HG03565 (cell line): ENCODE measurements around the gene PRDM16.
"Not testable (repeated sequence)": the region's sequence is repeated elsewhere in the genome, so short reads cannot be mapped to it uniquely, and the experiment has no call there.

ENCODE experiments used
- ATAC-seq: cut with Tn5 transposase; IDR thresholded peaks from one replicate; pipeline ENCODE4 v1.9.1; 2021; ENCODE audit warnings: mild to moderate bottlenecking, moderate library complexity; ENCODE audit not compliant: unreplicated experiment

The PRDM16 gene

DNA sequence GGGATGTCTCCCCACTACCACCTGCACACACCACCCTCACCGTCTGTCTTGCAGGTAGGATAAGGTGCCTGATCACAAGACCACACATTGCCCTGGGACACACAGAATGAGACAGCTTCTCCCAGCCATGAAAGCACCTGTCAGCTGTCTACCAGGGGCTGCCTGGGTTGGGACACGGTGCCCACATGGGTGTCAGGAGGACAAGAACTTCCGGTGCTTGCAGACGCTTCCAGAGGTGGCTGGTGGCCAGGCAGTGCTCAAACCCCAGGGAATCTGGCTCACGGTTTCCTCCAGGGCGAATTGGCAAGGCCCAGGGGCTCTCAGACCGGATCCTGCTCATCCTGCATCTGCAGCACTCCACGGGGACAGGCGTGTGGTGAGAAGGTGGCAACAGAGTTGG, 202.9 kb downstream of the PRDM16 start:
- ATAC-seq: no peak

DNA sequence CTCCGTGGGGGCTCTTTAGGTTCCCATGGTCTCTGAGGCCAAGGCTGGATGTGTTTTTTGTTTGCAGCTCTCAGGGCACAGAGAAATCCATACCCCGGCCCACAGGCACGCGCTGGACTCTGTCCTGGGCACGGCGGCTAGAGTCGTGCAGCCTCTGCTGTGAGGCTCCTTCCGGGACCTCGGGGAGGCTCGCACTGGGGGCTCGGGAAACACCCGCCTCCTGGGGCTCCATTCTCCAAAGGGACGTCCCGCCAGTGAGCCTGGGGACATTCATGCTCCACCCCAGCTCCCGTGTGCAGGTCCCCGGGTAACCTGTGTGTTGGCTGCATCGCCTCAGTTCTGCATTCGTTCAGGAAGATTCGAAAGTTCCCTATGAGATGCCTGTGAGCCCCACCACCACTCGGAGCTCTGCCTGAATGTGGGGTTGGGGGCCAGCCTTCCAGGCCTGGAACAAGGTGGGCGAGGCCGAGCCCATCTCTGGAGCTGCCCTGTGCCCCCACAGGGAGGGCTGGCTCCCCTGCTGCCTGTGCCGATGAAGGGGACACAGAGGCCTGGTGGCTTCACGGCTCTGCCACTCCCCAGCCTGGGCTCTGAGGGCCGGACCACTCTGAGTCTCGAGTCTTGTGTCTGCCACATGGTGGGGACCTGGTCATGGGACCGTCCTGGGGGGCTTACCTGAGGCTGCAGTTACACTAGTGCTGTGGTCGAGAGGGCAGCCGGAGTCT, 203.5 kb downstream of the PRDM16 start:
- ATAC-seq: no peak

DNA sequence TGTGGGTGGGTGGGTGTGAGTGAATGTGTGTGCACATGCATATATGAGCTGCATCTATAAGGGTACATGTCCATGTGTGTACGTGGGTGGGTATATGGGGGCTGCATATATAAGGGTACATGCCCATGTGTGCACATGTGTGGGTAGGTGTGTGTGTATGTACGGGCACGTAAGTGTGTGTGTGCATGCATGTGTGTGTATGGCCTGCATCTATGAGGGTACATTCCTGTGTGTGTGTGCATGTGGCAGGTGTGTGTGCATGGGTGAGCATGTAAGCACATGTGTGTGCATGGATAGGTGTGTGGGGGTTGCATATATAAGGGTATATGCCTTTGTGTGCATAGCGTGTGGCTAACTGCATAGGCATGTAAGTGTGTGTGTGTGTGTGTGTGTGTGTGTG, 204.4 kb downstream of the PRDM16 start:
- no peak for ATAC-seq

DNA sequence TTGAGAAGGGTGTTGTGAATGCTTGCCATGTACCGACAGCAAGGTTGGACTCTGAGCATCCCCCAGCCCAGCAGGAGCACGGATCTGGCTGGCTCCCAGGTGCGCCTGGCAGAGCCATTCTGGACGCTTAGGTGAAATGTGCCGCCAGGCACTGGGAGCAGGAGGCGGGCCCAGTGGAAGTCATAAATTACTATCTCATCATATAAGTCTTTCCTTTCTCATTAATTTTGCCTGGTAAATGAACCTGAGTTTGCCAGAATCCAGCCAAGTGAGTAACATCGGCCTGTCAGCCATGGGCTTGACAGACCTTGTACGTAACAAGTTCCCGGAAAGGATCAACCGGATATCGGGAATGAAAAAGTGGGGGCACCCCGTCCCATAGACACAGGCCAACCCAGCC, 206.0 kb downstream of the PRDM16 start:
- ATAC-seq: no peak

DNA sequence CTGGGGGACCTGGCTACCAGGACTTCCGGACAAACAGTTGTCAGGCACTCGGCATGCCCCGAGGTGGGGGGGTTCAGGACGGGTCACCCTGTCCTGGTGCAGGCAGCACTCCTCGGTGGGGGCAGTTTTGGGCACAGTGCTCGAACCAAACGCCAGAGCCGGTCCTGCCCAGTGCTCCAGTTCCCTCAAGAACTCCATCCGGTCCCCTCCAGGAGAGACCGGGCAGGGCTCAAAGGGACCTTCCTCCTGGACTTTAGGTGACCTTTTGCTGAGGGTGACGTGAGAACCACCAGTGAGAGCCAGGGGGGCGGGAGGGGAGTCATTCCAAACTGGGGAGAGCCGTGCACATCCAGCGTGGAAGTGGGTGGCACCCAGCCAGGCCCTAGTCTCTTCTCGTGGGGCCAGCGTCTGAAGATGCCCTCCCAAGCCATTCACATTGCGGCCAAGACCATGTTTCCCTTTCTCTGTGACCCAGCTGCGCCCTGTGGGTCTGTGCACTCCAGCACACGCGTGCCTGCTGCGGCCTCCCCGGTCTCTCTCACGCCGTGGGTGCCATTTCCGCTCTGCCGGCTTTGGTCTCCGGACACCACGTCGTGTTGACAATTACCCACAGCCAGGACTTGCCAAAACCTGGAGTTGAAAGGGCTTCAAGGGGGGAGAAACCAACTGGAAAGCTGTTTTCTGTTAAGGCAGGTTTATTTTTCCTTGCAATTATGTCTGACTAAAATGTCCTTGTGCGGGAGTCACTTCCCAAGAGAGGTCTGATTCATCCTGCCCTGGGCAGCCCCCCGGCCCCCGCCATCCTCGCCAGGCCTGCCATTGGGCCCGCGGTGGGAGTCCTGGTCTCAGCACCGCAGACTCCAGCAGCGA, 206.7 kb downstream of the PRDM16 start:
- ATAC-seq: no peak

DNA sequence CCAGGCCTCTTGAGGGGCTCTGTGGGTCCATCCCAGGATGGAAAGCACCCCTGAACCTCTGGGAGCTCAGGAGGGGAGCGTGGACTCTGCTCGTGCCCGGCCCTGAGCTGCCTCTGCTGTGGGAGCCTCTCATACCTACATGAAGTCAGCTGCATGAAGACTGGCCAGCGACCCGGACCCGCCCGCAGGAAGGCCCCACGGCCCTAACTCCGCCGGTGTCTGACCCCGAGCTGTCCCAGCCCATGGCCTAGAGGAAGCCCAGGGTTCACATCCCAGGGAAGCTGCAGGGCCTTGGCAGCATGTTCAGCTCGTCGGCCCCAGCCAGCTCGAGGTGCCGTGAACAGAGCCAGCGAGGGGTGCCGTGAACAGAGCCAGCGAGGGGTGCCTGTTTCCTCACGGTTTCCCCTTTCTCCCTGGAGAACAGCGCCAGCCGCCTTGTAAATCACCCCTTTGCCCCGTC, 207.4 kb downstream of the PRDM16 start:
- ATAC-seq: no peak

DNA sequence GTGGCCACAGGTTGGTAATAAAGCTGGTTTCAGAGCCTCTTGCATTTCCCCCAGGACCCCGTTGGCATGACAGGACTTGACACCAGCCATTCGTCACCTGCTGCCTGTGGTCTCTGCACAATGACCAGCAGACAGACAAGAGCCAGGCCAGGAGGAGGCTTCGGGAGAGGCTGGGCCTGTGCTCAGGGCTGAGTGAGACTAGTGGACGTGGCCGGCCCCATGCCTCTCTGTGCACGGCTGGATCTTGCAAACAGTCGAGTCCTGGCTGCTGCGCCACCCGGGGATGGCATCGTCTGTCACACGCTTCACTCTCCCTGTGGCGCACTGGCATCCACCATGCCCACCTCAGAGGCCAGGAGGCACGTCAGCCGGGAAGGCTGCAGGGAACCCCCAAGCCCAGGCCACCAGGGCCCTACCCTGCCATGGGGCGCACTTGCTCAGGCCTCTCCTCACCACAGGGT, 208.0 kb downstream of the PRDM16 start:
- no peak for ATAC-seq

DNA sequence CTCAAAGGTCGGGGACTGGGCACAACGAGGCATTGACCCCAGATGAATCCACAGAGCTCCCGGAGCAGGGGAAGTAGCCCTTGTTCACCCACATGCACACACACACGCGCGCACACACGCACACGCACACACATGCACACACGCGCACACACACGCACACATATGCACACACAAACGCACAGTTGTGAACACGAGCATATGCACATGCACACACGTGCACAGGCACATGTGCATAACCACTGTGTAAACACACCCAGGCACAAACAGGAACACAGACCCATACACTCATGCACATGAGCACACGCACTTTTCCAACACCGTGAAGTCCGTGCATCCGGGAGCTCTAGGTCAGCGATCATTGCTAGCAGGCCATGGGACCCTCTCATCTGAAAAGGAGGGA, 208.6 kb downstream of the PRDM16 start:
- no peak for ATAC-seq

DNA sequence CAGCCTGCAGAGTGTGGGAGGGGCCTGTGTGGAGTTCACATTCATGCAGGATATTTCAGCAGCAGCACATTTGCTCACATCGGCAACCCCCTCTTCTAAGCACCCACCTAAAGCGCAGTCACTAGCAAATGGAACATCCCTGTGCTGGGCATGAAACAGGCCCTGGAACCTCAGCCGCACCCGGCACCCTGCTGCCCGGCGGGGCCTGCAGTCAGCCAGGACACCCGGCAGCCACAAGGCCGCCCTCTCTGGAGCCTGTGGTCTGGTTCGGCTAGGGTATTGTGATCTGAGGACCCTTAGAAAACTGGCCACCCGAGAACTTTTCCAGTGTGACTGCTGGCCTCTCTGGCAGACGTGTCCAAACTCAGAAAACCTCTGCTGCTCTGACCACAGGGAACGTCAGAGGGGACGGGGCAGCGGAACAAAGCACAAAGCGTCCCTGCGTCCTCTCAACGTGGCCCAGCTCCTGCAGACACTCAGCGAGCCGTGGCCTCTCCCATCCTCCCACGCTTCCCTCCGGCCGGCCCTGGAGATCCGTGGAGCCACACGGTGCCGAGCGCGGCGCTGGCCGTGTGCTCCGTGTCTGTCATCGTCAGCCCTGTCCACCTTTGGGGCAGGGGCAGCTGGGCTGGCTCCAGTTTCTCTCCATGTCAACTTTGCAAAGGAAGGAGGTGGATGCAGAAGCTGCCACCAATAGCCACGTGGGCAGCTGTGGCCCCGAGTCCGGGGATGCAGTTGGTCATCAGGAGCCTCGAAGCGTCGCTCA, 209.6 kb downstream of the PRDM16 start:
- ATAC-seq: no peak

DNA sequence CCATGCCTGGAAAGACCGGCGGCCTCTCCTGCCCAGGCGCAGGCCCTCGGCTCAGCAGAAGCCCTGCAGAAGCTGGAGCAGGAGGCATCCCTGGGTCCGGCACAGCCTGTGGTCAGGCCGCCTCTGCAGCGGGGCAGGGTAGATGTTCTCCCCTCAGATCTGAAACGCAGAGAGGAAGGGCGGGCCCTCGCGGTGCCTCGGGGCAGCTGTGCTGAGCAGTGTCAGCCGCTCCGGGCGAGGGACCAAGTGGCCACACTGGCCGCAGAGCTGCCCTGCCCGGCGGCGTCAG, 210.1 kb downstream of the PRDM16 start:
- no peak for ATAC-seq

DNA sequence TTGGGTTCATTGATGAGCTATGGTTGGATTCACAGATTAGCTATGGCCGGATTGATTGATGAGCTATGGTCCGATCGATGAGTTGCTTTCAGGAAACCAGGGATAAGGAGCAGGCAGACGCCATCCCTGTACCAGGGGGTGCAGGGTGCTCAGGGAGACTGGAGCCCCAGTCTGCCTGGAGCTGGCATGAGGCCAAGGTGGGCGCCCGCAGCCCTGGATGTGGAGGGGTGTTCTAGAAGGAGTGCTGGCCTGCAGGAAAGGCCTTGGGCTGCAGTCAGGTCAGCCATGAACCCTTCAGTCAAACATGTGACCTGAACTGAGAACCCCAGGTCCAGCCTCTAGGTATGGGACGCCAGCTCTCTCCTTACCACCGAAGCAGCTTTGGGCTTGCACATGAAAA, 212.7 kb downstream of the PRDM16 start:
- ATAC-seq: no peak

DNA sequence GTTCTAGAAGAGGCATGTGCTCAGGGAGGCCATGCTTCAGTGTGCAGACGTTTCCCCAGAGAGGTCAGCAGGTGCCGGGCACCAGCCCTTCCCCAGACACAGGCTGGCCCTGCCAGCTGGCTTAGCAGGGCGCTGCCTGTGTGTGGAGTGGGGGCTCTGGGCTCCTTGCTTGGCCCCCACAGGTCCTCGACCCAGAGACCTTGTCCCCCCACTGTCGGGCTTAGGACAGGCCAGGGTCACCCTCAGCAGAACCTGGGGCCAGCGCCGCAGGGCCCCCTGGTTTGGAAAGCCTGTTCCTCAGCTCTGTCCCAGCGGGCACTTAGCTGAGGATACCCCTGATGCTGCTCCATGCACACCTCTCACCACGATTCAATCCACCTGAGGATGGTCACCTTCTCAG, 213.2 kb downstream of the PRDM16 start:
- ATAC-seq: no peak

DNA sequence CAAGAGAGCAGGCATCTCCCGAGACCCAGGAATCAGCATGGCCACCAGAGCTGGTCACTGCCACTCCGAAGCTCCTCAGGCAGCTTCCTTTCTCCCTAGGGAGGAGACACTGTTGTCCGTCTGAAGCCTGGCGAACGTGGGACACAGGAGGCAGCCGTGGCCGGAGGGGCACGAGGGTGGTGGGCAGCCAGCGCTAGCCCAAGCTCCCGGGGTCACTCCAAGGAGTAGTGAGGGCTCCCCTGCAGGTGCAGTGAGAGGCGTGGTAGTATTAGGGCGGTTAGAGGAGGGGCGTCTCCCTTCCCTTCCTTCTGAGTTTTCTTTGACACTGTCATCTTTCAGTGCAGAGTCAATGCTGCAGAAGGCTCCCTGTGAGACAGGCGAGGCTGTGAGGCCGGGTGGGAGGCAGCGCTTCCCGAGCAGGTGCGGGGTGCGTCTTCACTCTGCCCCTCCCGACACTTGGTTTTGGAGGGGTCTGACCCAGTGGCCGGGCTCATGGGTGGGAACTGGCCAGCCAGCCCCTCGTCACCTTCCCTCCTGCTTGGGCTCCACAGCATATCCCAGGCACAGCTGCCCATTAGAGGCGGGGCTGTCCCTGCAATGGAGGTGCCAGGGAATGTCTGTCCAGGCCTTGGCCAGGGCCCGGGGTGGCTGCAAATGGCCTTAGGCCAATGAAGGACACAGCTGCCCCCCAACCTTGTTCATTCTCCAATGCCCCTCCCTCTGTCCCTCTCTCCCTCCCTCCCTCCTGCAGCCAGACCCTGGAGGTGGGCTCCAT, 213.8 kb downstream of the PRDM16 start:
- no peak for ATAC-seq

DNA sequence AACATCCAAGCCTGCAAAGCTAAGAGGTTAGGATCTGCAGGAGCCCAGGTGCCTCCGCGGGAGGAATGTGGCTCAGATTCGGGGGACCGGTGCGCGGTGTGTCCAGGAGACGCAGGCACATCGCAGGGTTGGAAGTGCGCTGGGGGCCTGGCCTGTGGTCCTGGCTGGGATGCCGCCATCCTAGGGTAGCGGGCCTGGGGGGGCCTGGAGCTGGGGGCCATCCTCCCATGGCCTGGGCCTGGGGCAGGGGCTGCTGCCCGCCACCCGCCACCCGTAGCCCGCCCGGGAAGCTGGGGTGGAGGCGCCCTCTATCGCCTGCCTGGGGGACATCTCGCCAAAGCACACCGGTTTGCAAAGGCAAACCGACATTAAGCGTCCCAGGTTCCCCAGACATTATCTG, 214.8 kb downstream of the PRDM16 start:
- ATAC-seq: no peak

DNA sequence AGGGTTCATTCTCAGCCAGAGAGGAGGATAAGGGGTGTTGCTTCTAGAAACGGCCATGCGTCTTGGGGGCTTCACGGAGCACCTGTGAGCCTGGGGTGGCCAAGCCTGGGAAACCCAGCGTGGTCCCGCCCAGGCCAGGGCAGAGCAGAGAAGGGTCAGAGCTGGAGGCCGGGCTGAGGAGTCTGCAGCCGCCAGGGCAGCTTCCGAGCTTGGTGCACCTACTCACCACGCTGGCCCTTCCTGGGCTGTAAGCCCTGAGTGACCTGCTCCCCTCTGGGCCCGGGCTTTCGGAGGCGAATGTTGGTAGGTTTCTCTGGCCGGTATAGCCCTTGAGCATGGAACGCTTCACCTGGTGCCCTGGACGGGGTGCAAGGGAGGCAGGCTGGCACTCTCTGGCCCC, 215.7 kb downstream of the PRDM16 start:
- no peak for ATAC-seq

DNA sequence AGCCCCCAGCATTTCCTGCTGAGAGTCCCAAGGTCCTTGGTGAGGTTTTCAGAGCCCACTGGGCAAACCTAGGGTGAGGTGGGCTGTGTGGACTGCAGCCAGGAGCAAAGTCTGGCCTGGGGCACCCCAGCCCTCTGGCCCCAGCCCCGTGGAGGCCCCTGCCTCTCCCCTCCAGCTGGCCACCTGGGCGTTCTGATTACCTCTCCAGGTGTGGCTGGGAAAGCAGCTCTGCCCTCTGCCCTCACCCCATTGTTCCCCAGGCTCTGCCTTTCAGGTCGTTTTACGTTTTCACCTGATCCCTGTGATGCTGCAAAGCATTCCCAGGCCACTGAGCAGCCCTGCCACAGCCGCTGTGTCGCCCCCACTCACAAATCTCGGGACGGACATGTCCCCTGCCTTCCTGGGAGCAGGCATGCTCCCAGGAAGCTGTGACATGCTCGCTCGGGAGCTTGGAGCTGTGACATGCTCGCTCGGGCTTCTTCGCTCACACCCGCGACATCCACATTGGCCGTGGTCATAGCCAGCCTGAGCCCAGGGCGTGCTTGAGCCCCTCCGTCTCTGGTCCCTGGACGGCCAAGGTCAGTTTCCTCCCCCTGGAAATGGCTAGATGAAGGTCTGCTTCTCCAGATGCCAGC, 216.2 kb downstream of the PRDM16 start:
- ATAC-seq: no peak

DNA sequence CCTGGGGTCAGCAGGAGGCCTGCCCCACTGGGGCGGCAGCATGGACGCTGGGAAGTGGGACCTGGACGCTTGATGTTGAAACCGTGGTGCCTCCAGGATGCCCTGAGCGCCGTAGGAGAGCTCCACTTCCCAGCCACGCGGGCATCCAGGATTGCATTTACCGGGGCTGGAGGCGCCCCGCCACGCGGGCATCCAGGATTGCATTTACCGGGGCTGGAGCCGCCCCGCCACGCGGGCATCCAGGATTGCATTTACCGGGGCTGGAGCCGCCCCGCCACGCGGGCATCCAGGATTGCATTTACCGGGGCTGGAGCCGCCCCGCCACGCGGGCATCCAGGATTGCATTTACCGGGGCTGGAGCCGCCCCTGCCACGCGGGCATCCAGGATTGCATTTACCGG, 218.1 kb downstream of the PRDM16 start:
- not testable (repeated sequence) for ATAC-seq

DNA sequence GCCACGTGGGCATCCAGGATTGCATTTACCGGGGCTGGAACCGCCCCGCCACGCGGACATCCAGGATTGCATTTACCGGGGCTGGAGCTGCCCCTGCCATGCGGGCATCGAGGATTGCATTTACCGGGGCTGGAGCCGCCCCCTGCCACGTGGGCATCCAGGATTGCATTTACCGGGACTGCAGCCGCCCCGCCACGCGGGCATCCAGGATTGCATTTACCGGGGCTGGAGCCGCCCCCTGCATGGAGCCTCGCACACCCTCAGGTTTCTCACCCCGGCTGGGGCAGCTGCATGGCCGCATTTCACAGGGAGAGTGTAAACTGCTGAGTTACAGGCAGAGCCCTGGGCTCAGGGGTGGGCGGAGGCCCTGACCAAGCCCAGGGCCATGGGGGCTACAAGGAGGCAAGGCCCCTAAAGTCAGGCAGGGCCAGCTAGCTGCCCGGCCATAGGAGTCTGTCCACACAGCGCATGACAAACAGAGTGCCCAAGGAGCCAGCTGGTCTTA, 218.7 kb downstream of the PRDM16 start:
- ATAC-seq: no peak

DNA sequence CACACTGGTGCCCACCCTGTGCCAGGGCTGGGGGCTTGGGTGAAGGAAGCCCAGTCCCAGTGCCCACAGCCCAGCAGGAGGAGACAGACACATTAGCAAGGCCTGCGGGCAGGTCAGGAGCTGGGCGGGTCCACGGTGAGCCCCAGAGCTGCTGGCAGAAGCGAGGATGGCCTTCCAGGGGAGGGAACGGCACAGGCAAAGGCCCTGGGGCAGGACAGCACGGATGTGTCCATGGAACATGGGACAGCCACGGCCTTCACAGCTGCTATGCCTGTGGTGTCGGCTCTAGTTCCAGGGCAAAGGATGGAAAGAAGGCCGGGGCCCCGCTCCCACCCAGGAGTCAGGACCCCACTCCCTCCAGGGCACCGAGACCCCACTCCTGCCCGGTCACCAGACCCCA, 220.5 kb downstream of the PRDM16 start:
- no peak for ATAC-seq

DNA sequence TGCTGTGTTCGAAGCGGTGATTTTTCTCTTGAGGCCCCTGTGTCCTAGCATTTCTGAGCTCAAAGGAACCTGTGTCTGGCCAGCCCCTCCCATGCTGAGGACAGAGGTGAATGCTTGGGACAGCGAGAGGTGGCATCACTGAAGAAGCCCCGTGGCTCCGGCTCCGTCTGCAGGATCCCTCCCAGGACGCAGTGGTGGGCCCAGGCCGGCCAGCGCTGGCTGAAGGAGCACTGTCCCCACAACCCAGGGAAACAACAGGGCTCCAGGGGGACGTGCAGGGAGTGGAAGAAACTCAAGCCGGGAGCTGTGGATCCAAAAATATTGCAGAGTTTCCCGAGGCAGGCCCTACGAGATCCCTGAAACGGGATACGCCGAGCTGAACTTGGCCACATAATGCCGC, 221.4 kb downstream of the PRDM16 start:
- no peak for ATAC-seq
